Myocyte (in vitro differentiated cells): ENCODE results near the gene SECTM1. TPM values are rescaled to one million over a fixed set of nuclear protein-coding genes. Genes with fewer than 3 reads are reported as not detected.

Experiments used
- DNase-seq: peaks from one replicate; pipeline ENCODE4 v3.0.0-alpha.2; 2012; ENCODE audit warnings: low read depth
- total RNA-seq: library from RNA; depleted of rRNA; stranded (reverse); fragments of >200 nt; gene quantifications from 2 replicates; pipeline ENCODE4 v1.2.3, GENCODE V29; 2014

SECTM1 gene
- total RNA-seq, 1 donor from 2014 or later, result 65.8 TPM

- no peak for DNase-seq
Measured at GRCh38 chr17:82301916-82302567, 31.5 kb downstream of the SECTM1 start.

GRCh38 chr17:82301300-82301915 is 32.2 kb downstream of the SECTM1 start:
- no peak for DNase-seq

GRCh38 chr17:82300707-82301270 is 32.8 kb downstream of the SECTM1 start:
- peak; percentile 81 for DNase-seq

GRCh38 chr17:82300228-82300627 is 33.3 kb downstream of the SECTM1 start:
- DNase-seq, result no peak

- no peak for DNase-seq
Measured at GRCh38 chr17:82299452-82299851, 34.1 kb downstream of the SECTM1 start.

GRCh38 chr17:82298538-82299421 is 34.8 kb downstream of the SECTM1 start:
- DNase-seq, result no peak

GRCh38 chr17:82297714-82298537 is 35.6 kb downstream of the SECTM1 start:
- peak; percentile 90 for DNase-seq

GRCh38 chr17:82297280-82297713 is 36.3 kb downstream of the SECTM1 start:
- DNase-seq, result peak; percentile 83

GRCh38 chr17:82296511-82297279 is 36.9 kb downstream of the SECTM1 start:
- no peak for DNase-seq

GRCh38 chr17:82295472-82295814 is 38.1 kb downstream of the SECTM1 start:
- no peak for DNase-seq

- no peak for DNase-seq
Measured at GRCh38 chr17:82294064-82294773, 39.3 kb downstream of the SECTM1 start.

- DNase-seq, result peak; percentile 99
Measured at GRCh38 chr17:82292251-82293154, 41.1 kb downstream of the SECTM1 start.

- no peak for DNase-seq
Measured at GRCh38 chr17:82291582-82292250, 41.9 kb downstream of the SECTM1 start.

GRCh38 chr17:82287868-82288801 is 45.4 kb downstream of the SECTM1 start:
- DNase-seq, result peak; percentile 97

GRCh38 chr17:82287013-82287867 is 46.3 kb downstream of the SECTM1 start:
- no peak for DNase-seq

- DNase-seq, result no peak
Measured at GRCh38 chr17:82285141-82285540, 48.4 kb downstream of the SECTM1 start.
